K562 (cell line): Measurements from ENCODE around the gene OARD1.

Source experiments
- MXI1 ChIP-seq: IDR thresholded peaks from 2 replicates; pipeline ENCODE4 v1.6.1; 2011; ENCODE audit warnings: low read depth, mild to moderate bottlenecking, improper control_type of control experiment, low read length
- NCOA1 ChIP-seq: fragments of 450-650 bp; IDR thresholded peaks from 2 replicates; pipeline ENCODE4 v1.6.1; 2016; ENCODE audit warnings: low read depth
- ZNF639 ChIP-seq, 2 experiments: fragments of 200-800 bp in 1 of 2; sonication (Bioruptor generic) in 1 of 2; sonication (generic) in 1 of 2; formaldehyde crosslinking in 1 of 2; IDR thresholded peaks in 1 of 2; conservative IDR thresholded peaks in 1 of 2; 2 replicates each; pipeline versions ENCODE4 v1.5.0 to v1.6.1; 2016 to 2020; ENCODE audit warnings: missing compliant biosample characterization in 1 of 2, missing genetic modification characterization in 1 of 2, missing genetic modification reagents in 1 of 2

GRCh38 chr6:41085182-41085581, 13.0 kb upstream of the OARD1 start:
- TF ChIP-seq ZNF639 (CRISPR knock-in tag; conservative IDR thresholded peaks at IDR 0.05 in 1 of 2, IDR thresholded peaks at IDR 0.05 in 1 of 2) (no peak), NCOA1 (no peak), MXI1 (no peak)
